Central memory CD8-positive, alpha-beta T cell (primary cell): ENCODE measurements around the gene INPP5F.
"Not testable (repeated sequence)": the region's sequence is repeated elsewhere in the genome, so short reads cannot be mapped to it uniquely, and the experiment has no call there.

Experiments
- ATAC-seq: fragments of 150-1000 bp; cut with Tn5 transposase; replicated peaks from 2 replicates; pipeline ENCODE4 v1.10.0; 2022; ENCODE audit warnings: mild to moderate bottlenecking, moderate FRiP score, moderate number of reproducible peaks; ENCODE audit not compliant: poor library complexity, severe bottlenecking; ENCODE audit errors: extremely low read depth
- DNase-seq, 2 donors: peaks; one replicate each; pipeline ENCODE4 v3.0.0; 2021; ENCODE audit warnings: low spot score in 2 of 2
- H3K27ac Mint-ChIP-seq: one replicate; pipeline ENCODE4 v1.8.0; 2022; ENCODE audit warnings: low read depth, mild to moderate bottlenecking, moderate library complexity, mixed read lengths
- H3K27me3 Mint-ChIP-seq: one replicate; pipeline ENCODE4 v1.8.0; 2022; ENCODE audit warnings: mixed read lengths
- H3K36me3 Mint-ChIP-seq: one replicate; pipeline ENCODE4 v1.8.0; 2022; ENCODE audit warnings: mild to moderate bottlenecking, moderate library complexity, mixed read lengths; ENCODE audit not compliant: insufficient read depth
- H3K4me1 Mint-ChIP-seq: one replicate; pipeline ENCODE4 v1.8.0; 2022; ENCODE audit warnings: mixed read lengths
- H3K4me3 Mint-ChIP-seq: one replicate; pipeline ENCODE4 v1.8.0; 2022; ENCODE audit warnings: mild to moderate bottlenecking, moderate library complexity, mixed read lengths
- H3K9me3 Mint-ChIP-seq: one replicate; pipeline ENCODE4 v1.8.0; 2022; ENCODE audit warnings: mixed read lengths

INPP5F gene

DNA sequence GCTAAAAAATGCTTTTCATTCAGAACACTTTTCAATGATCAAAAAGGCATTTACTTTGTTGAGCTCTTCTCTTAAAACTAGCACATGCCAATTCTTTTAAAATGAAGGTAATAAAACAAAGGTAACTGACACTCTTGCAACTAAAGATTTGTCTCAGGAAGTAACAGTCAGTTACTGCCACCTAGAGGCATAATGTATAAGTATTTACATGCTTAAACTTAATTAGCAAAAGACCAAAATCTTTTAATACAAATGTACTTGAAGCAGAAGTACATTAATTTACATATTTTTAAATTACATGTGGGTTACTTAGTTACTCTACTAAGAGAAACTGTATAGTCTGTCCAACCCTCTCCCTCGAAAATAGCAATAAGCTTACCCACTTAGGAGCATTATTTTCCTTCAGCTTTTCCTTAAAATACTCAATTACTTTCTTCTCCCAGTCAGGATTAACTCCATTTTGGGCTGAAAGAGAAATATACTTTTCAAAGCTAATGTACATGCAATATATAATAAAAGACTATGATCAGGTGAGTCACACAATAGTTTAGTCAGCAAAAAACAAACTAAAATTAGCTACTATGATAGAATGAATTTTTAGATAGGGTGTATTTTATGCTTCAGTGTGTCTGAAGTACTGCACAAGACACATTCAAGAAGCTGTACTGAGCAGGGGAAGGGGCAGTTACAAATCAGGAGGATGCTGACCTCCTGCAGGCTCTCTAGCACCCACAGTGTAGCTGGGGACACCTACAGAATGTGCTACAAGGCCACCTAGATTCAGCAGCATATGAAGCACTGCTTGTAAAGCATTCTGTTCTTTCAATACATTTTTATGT, 133.8 kb downstream of the INPP5F start:
- DNase-seq, result no peak
- Mint-ChIP-seq H3K4me1 (peaks cover 33% of the 10 kb centered on the region), H3K27ac (peak overlapping the region; percentile 41), H3K9me3 (peaks cover 4% of the 10 kb centered on the region), H3K4me3 (no peak overlapping the region), H3K27me3 (no peaks in the 10 kb centered on the region), H3K36me3 (peaks cover 14% of the 10 kb centered on the region)
- no peak for ATAC-seq

DNA sequence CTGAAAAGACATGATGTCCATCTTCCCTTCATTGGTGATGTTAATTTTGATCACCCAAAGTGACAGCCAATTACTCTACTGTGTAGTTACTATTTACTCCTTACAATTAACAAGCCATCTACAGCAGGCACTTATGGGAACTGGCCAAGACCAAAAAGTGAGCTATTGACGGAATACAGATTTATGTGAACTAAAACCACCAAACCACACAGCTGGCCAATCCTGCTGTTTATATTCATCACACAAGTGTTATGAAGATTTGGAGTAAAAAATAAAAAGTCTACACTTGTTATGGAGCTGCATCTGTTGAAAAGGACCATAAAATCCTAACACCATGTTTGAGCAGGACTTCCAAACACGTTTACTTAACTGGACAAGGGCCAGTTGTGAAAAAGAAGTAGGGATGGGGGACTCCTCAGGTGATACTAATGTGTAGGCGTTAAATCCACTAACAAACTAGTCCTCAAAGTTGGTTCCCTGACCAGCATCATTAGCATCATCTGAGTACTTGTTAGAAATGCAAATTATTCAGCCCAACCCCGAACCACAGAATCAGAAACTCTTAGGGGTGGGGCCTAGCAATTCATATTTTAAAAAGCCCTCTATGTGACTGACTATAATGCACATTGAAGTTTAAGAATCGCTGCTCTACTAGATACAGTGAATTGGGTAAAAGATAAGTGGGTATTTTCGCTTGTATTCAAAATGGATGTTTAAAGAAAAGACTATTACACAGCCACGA, 135.2 kb downstream of the INPP5F start:
- H3K4me1 Mint-ChIP-seq, result peaks cover 38% of the 10 kb centered on the region
- DNase-seq, result no peak
- ATAC-seq, result no peak
- H3K27me3 Mint-ChIP-seq, result no peaks in the 10 kb centered on the region
- peaks cover 6% of the 10 kb centered on the region for H3K9me3 Mint-ChIP-seq
- no peak overlapping the region for H3K4me3 Mint-ChIP-seq
- H3K36me3 Mint-ChIP-seq, result peaks cover 11% of the 10 kb centered on the region
- H3K27ac Mint-ChIP-seq, result no peak overlapping the region

DNA sequence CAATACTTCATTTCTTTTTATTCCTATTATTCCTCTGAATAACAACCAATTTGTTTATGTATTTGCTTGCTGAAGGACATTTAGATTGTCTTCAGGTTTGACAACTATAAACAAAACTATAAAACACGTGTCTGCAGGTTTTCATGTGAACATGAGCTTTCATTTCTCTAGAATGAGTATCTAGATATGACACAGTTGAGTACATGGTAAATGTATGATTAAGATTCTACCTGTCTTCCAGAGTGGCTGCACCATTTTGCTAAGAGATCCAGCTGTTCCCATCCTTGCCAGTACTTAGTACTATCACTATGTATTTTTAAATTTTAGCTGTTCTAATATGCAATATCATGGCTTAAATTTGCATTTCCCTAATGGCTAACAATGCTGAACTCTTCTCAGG, 136.7 kb downstream of the INPP5F start:
- Mint-ChIP-seq H3K27ac (peak overlapping the region; percentile 25), H3K27me3 (no peaks in the 10 kb centered on the region), H3K4me1 (peaks cover 45% of the 10 kb centered on the region), H3K36me3 (peaks cover 7% of the 10 kb centered on the region), H3K4me3 (no peak overlapping the region), H3K9me3 (peaks cover 6% of the 10 kb centered on the region)
- DNase-seq (no peak), ATAC-seq (no peak)

DNA sequence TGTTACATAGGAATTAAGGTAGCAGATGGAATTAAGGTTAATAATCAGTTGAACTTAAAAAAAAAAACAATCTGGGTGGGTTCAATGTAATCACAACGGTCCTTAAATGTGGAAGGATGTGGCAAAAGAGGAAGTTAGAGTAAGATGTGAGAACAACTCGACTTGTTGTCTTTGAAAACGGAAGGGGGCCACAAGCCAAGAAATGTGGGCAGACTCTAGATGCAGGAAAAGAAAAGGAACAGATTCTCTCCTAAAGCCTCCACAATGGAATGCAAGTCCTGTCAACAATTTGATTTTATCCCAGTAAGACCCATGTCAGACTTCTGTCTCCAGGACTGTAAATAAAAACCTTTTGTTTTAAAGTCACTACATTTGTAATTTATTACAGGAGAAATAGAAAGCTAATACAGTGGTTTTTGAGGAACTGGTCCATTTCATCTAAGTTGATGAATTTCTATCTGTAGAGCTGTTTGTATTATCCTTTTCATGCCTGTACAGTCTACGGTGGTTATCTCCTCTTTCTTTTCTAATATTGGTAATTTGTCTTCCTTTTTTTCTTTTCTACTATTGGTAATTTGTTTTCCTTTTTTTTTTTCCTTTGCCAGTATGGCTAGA, 138.2 kb downstream of the INPP5F start:
- no peaks in the 10 kb centered on the region for H3K27me3 Mint-ChIP-seq
- no peak for DNase-seq
- peak overlapping the region; percentile 81 for H3K27ac Mint-ChIP-seq
- H3K36me3 Mint-ChIP-seq, result peaks cover 8% of the 10 kb centered on the region
- H3K4me1 Mint-ChIP-seq, result peaks cover 54% of the 10 kb centered on the region
- H3K9me3 Mint-ChIP-seq, result peaks cover 6% of the 10 kb centered on the region
- no peak for ATAC-seq
- H3K4me3 Mint-ChIP-seq, result no peak overlapping the region

DNA sequence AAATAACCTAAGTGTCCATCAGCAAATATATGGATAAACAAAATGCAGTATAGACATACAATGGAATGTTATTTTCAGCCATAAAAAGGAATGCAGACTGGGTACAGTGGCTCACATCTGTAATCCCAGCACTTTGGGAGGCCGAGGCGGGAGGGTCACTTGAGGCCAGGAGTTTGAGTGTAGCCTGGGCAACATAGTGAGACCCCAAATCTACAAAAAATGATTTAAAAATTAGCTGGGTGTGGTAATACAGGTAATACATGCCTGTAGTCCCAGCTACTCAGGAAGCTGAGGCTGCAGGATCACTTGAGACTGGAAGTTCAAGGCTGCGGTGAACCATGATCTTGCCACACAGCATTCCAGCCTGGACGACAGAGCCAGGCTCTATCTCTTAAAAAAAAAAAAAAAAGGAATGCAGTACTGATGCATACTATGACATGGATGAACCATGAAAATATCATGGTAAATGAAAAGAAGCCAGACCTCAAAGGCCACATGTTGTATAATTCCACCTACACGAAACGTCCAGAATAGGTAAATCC, 139.9 kb downstream of the INPP5F start:
- no peak overlapping the region for H3K27ac Mint-ChIP-seq
- H3K27me3 Mint-ChIP-seq, result no peaks in the 10 kb centered on the region
- H3K36me3 Mint-ChIP-seq, result peaks cover 7% of the 10 kb centered on the region
- peaks cover 6% of the 10 kb centered on the region for H3K9me3 Mint-ChIP-seq
- H3K4me3 Mint-ChIP-seq, result no peak overlapping the region
- DNase-seq (no peak), ATAC-seq (no peak)
- H3K4me1 Mint-ChIP-seq, result peaks cover 57% of the 10 kb centered on the region

DNA sequence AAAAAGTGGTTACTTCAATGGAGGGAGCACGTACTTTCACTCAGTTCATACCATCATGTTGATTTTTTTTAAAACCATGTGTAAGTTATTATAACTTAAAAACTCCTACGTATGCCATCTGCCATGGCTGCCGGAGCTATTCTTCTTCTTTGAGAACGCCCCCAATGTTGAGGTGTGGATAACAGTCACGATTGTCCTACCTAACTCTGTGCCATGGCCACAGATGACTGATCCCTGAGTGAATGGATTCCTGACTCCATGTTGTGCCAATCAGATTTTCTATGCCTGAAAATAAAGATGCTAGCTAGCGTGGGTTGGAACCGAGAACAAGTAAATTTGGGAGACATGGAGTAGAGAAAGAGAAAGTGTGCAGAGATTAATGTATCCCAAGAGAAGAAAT, 141.5 kb downstream of the INPP5F start:
- no peak for ATAC-seq
- H3K4me3 Mint-ChIP-seq, result no peak overlapping the region
- peaks cover 54% of the 10 kb centered on the region for H3K4me1 Mint-ChIP-seq
- H3K9me3 Mint-ChIP-seq, result peaks cover 6% of the 10 kb centered on the region
- peaks cover 7% of the 10 kb centered on the region for H3K36me3 Mint-ChIP-seq
- H3K27ac Mint-ChIP-seq, result no peak overlapping the region
- no peak for DNase-seq
- no peaks in the 10 kb centered on the region for H3K27me3 Mint-ChIP-seq

DNA sequence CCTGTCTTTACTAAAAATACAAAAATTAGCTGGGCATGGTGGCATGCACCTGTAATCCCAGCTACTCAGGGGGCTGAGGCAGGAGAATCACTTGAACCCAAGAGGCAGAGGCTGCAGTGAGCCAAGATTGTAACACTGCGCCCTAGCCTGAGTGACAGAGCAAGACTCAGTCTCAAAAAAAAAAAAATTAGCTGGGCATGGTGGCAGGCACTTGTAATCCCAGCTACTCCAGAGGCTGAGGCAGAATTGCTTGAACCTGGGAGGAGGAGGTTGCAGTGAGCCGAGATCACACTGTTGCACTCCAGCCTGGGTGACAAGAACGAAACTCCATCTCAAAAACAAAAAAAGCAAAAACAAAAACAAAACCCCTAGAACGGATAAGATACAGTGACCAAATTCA, 143.5 kb downstream of the INPP5F start:
- ATAC-seq, DNase-seq, H3K27me3 Mint-ChIP-seq, H3K9me3 Mint-ChIP-seq: not testable (repeated sequence)
- H3K27ac Mint-ChIP-seq, result peak overlapping the region; percentile 61
- H3K4me1 Mint-ChIP-seq, result peaks cover 57% of the 10 kb centered on the region
- peak overlapping the region; percentile 29 for H3K4me3 Mint-ChIP-seq
- H3K36me3 Mint-ChIP-seq, result peaks cover 12% of the 10 kb centered on the region

DNA sequence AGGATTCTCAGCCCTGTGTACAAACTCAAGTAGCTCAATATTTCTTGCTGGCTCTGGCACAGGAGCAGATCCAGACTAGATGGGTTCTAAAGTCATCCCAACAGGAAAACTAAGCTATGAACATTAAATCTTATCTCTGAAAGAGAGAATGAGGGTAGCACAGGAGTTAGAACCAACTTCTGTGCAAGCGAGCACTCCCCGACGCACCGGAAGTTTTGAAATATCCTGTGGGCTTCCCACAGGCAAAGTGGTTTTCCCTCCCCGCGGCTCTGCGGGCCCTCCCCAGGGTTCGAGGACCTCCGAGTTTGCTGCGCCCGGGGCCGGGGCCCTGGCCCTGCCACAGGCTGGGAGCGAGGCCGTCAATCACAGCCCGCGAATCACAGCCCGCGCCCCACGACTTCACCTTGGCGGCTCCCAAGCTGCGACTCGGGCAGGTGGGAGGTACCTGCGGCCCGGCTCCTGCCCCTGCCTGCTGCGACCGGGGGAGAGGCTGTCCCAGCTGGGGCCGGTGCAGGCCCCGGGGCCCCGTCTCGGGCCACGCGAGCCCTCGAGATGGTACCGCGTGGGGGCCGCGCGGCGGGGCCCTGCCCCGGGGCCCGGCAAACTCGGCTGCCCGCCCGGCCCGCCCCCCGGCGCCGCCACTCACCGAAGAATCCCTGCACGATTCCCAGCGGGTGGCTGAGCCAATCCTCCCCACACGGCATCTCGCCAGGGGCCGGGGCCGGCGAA, 146.2 kb downstream of the INPP5F start:
- Mint-ChIP-seq H3K27ac (peak overlapping the region; percentile 56), H3K36me3 (peaks cover 12% of the 10 kb centered on the region), H3K27me3 (no peaks in the 10 kb centered on the region), H3K4me1 (peaks cover 46% of the 10 kb centered on the region), H3K9me3 (no peaks in the 10 kb centered on the region), H3K4me3 (peak overlapping the region; percentile 83)
- DNase-seq (peak; percentile 18 to 19), ATAC-seq (peak; percentile 29)

DNA sequence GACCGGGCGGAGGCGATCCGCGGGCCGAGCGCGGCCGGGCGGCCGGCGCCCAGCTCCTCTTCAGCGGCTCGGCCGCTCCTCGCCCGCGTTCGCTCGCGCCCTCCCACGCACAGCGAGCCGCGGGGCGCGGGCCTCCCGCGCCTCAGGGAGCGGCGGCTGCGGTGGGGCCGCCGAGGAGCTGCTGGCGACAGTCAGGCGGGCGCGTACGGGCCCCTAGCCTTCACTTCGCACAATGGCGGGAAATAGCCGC, 146.7 kb downstream of the INPP5F start, which contains the start of gene MCMBP:
Gene MCMBP, minus strand, starts transcription at position 234 of the 250 bp plus-strand sequence. CDS start 259 bp downstream, outside the sequence.
- Mint-ChIP-seq H3K4me1 (peaks cover 42% of the 10 kb centered on the region), H3K36me3 (peaks cover 12% of the 10 kb centered on the region), H3K9me3 (no peaks in the 10 kb centered on the region), H3K27me3 (no peaks in the 10 kb centered on the region), H3K4me3 (peak within 1 kb of the TSS; percentile 83), H3K27ac (peak within 1 kb of the TSS; percentile 82)
- DNase-seq, result no peak
- ATAC-seq, result no peak

DNA sequence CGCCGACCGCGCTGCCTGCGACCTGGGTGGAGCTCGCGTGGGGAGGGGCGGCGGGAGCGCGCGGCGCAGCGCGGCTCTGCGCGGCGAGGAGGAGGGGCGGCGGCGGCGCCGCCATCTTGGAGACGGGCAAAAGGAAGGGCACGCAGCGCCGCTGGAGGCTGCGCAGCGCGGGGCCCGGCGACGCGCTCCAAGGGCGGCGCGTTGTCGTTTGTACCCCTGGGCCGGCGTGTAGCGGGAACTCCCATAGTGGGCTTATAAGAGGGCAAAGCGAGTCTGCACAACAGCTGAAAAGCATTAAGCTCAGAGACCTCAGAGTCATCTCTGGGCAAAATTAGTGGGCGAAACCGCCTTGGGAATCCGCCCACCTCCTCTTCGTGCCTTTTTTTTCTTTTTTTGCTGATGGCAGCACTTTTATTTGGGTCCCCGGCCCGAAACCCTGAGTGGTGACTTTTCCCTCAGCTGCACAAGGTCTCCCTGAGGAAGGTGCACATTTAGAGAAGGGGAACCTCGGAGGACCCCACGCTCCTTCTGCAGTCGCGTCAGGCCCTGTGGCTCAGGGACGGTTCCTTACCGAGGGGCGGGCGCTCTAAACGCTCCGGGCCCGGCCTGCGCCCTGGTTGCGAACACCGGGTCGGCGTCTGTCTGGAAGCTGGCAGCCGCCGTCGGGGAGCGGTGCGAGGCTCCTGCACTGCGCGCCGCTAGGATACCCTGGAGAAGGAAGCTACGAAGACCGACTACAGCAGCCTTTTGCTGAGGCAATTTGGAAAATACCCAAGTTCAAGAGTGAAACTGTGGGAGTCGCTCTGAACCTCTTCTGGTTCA, 147.2 kb downstream of the INPP5F start:
- peak overlapping the region; percentile 83 for H3K4me3 Mint-ChIP-seq
- DNase-seq, result peak; percentile 73 to 77
- peaks cover 37% of the 10 kb centered on the region for H3K4me1 Mint-ChIP-seq

DNA sequence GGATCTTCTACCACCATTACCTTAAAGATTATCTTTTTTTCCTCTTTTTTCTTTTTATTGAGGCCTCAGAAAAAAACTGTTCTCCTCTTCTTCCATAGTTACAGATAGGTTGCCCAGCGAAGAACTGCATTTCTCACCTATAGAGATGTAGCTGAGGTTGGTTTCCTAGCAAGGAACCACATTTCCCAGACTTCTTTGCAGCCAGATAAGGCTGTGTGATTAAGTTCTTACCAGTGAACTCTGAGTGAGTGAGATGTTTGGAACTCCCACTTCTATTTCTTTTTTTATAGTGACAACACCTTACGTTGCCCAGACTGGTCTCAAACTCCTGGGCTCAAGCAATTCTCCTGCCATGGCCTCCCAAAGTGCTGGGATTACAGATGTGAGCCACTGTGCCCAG, 152.7 kb downstream of the INPP5F start:
- H3K27ac Mint-ChIP-seq, result no peak overlapping the region
- no peak for DNase-seq

More for the DNA sequence above, 147.2 kb downstream of the INPP5F start:
- Mint-ChIP-seq H3K27ac (peak overlapping the region; percentile 82), H3K9me3 (no peaks in the 10 kb centered on the region), H3K27me3 (no peaks in the 10 kb centered on the region), H3K36me3 (peaks cover 12% of the 10 kb centered on the region)
- peak; percentile 94 for ATAC-seq

More for the DNA sequence above, 152.7 kb downstream of the INPP5F start:
- Mint-ChIP-seq H3K4me1 (peaks cover 6% of the 10 kb centered on the region), H3K36me3 (peaks cover 2% of the 10 kb centered on the region), H3K9me3 (no peaks in the 10 kb centered on the region), H3K27me3 (no peaks in the 10 kb centered on the region), H3K4me3 (no peak overlapping the region)
- no peak for ATAC-seq
